H54 (cell line): ENCODE measurements around the gene SNAPC4.

Source experiments
- DNase-seq: peaks from one replicate; pipeline ENCODE4 v3.0.0; 2011; ENCODE audit warnings: low spot score, mixed read lengths; ENCODE audit not compliant: insufficient read length
- FAIRE-seq: peaks from 3 replicates; lab custom pipeline; 2011; peaks lifted over from hg19 to GRCh38; lab: Jason Lieb, UNC
- POLR2A ChIP-seq: IDR thresholded peaks from 2 replicates; pipeline ENCODE4 v1.6.1; 2011; ENCODE audit warnings: low read depth, mild to moderate bottlenecking, low read length

Gene SNAPC4

DNA sequence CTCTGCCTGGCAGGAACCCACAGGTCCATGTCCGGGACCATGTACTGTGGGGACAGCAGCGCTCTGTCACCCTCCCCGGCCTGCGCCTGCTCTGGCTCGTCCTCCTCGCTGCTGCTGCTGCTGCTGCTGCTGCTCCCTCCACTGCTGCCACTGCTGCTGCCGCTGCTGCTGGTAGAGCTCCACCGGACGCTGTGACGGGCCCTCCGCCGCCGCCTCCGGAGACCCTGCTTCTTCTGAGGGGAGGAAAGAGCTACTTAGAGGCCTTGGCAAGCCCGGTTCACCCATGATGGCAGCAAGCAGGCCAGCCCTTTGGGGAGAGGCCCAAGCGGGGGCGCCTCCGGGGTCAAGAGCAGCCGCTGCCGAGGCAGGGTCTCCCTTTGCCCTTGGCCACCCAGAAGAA is 16.5 kb downstream of the SNAPC4 start:
- DNase-seq (no peak), FAIRE-seq (no peak)
- TF ChIP-seq POLR2A = no peak

DNA sequence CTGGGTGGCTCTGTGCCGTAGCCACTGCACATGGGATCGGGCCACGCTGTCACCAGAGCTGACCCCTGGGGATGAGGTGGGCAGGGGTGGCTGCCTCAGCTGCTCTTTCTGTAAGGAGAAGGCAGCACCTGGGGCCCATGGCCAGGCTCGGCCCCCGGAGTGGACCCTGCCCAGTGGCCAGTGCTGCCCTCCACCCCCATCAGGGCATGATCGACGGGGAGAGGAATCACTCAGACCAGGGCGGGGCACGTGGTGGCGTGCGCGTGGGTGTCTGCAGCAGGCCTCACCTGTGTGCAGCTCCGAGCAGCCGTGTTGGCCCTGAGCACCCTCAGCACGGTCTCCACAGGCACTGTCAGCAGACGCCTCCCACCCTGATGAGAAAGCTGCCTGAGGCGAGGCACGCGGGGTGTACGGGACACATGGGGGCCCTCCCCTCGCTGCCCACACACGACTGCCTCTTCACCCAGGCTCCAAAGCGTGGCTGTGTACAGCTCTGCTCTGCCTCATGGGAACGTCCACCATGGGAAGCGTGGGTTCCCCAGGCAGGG is 17.9 kb downstream of the SNAPC4 start:
- no peak for TF ChIP-seq POLR2A
- FAIRE-seq = no peak
- DNase-seq = no peak

DNA sequence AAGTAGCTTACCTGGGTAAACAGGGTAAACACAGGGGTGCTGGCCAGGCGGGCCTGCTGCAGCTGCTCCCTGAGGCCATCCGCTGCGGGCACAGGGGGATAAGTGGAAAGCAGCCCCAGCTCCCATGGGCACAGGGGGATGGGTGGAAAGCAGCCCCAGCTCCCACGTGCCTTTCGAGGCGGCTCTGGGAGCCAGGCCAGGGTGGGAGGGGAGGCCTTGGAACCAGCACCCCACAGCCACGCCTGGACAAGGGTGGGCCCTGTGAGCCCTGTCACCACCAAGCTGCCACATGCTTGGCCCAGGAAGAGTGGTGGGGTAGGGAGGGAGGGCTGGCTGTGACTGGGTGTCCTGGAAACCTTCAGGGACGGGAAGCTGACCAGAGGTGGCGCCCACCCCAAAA is 18.7 kb downstream of the SNAPC4 start:
- FAIRE-seq (no peak), DNase-seq (no peak)
- TF ChIP-seq POLR2A = no peak

DNA sequence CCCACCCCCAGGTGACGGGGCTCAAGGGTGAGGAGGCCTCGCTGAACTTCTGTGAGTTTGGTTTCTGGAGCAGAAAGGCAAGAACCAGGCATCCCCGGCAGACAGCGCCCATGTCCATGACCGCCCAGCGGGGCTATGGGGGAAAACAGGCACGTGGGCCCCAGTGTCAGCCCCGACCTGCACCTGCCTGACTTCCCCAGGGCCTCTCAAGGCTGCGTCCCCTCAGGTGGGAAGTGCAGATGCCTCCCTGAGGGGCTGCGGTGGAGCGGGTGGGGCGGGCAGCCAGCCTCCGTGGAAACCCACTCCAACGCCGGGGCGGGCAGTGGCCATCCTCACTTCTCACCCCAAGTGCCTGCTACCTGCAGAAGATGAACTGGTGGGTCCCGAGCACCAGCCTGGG is 19.6 kb downstream of the SNAPC4 start:
- DNase-seq (no peak), FAIRE-seq (no peak)
- no peak for TF ChIP-seq POLR2A

DNA sequence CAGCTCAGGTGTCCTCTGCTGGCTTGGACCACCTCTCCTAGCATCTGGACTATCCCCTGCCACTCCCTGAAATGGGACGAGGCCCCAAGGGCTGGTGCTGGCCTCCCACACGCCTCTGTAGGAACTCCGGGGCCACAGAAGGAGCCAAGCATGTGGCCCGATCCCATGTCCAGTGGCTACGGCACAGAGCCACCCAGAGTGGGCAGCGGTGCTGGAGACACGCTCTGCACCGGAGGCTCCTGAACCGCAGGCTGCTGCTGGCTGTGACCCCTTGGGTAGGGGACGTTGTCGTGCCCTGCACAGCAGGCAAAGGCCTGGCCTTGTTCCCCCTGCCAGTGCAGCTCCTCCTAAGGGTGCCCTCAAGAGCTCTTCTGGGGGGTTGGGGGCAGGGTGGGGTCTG is 20.1 kb downstream of the SNAPC4 start:
- DNase-seq = no peak
- no peak for FAIRE-seq
- TF ChIP-seq POLR2A = no peak

DNA sequence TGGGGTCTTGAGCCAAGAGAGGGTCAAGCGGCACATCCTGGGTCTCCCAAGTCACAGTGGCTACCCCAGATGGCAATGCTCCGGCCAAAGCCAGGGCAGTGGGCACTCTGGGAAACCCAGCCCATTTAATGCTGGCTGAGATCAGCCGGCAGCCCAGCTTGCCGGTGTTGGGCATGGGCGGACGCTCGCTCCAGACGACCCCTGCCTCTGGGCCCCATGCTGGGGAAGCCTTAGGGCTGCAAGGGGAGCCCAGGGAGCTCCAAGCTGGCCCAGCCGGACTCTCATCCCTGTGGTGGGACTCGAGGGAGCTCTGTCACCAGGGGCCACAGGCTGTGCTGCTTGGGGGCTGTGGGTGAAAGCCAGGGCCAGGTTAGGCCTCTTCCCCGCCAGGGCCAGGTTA is 20.6 kb downstream of the SNAPC4 start:
- DNase-seq (no peak), FAIRE-seq (no peak)
- no peak for TF ChIP-seq POLR2A

DNA sequence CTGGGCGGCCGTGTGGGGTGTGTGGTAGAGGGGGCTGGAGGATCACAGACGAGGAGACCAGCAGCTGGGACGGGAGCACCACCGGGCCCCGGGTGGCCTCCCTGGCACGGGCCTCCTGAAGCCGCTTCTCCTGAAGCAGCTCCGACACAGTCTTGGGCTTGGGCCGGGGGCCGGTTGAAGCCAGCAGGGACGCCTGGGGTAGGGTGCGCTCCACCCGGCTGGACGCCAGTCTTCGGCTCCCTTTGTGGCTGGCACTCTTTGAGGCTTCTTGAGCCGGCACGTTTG is 21.0 kb downstream of the SNAPC4 start:
- no peak for TF ChIP-seq POLR2A
- FAIRE-seq = no peak
- DNase-seq = no peak

DNA sequence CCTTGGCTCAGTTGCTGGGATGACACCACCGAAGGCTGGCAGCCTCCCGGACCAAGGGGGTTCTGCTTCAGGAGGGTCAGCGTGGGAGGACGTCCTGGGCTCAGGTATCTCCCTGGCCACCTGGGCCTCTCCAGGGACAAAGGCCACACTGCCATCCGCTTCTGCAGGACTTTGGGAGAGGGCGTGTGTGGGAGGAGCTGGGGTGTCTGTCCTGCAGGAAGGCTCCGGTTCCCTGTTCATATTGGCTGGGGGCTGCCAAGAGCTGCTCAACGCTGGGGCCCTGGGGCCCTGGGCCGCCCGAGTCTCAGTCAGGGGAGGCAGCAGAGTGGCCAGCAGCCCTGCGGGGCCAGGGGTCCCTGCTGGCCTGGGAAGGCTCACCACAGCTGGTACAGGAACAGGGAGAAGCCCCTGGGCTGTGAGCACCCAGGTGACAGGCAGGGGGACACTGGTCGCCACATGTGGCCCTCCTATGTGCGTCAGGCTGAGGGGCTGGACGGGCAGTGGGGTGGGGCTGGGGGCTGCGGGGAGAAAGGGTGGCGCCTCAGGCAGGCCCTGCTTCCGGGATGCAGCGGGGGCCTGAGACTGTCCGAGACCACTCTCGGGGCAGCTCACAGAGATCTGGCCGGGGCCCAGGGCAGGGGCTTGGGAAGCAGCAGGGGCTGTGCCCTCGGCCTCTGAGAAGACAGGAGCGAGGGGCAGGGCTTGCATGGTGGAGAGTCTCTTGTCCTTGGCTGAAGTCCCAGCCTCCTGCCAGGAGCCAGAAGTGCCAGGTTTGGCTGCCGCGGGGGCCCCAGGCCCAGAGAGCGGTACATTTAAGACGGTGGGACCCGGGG is 21.6 kb downstream of the SNAPC4 start:
- TF ChIP-seq POLR2A = no peak
- no peak for FAIRE-seq
- no peak for DNase-seq

DNA sequence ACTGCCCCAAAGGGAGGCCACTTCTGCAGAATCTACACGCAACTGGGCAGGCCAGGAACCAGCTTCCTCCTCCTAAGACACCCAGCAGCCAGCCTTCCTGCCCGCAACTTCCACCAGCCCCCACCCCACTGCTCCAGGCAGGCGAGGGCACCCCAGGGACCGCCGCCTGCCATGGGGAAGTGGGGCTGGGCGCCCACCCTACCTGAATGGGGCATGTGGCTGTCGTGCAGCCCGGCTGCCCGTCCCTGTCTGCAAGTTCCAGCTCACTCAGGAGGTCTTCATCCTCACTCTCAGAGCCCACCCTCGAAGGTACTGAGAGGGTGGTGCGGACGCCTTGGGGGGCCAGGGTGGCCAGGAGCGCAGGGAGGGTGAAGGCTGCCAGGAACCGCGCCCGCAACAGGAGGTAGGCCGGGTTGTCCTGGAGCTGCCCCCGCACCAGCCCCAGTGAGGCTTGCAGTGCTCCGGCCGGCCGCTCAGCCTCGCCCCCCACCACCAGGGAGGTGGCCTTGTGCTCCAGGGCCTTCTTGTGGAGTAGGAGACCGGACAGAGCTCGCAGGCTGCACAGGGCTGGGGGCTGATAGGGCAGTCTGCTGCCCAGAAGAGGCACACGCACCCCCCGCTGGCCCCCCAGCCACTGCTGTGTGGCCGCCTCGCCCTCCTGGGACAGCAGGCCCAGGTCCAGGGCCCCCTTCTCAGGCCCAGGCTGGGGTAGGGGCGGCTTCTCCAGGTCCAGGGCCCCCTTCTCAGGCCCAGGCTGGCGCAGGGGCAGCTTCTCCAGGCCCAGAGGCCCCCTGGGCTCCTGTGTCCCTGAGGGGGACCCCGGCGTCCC is 22.4 kb downstream of the SNAPC4 start:
- DNase-seq (no peak), FAIRE-seq (no peak)
- no peak for TF ChIP-seq POLR2A

DNA sequence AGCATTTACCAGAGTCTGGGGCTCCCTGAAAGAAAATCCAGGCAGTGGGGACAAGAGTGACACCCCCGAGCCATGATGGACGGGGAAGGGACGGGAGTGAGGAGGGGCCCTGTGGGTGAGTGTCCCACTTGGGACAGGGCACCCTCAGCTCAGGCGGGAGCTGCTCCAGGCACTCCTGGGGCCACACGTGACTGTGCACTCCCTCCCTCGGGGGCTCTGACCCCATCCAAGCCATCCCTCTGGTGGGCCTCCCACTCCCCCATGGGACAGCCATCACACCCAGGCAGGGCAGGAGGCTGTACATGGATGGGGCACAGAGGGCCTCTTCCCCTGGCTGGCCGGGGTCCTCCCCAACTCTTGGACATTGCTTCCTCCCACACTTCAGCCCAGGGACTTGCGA is 23.5 kb downstream of the SNAPC4 start:
- no peak for FAIRE-seq

DNA sequence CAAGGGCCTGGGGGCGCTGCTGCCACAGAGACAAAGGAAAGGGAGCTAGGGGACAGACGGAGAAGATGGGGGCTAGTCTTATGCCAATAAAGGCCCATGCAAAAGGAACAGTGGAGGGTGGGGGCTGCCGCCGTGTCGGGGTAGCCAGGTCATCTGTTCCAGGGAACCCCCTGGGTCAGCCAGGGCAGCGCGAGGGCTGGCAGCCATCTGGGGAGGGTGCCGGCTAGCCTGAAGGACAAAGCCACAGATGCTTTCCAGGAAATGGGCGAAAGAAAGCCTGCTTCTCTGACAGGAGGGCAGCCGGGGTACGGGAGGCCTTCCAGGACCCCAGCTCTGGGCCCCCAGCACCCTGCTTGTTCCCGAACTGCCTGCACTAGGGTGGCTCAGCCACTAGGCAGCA is 24.9 kb downstream of the SNAPC4 start:
- FAIRE-seq (no peak), DNase-seq (no peak)
- no peak for TF ChIP-seq POLR2A

More for the DNA sequence above, 23.5 kb downstream of the SNAPC4 start:
- no peak for DNase-seq
- no peak for TF ChIP-seq POLR2A

DNA sequence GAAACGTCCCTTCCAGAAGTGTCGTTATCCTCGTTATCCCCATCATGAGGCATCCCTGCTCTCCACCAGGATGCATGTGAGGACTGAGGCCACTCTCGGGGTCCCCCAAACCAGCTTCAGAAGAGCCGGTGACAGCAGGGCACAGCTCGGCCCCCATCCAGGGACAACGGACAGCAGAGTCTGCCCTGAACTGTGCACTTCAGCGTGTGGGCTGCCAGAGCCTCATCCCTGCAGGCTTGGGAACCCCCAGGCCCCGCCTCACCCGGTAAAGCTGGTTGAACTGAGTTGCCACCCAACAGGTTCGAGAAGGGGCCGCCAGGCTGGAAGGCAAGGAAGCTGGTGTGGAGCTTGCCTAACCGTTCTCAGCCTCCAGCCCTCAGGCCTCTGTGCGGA is 25.8 kb downstream of the SNAPC4 start:
- no peak for TF ChIP-seq POLR2A
- no peak for DNase-seq
- FAIRE-seq = no peak

DNA sequence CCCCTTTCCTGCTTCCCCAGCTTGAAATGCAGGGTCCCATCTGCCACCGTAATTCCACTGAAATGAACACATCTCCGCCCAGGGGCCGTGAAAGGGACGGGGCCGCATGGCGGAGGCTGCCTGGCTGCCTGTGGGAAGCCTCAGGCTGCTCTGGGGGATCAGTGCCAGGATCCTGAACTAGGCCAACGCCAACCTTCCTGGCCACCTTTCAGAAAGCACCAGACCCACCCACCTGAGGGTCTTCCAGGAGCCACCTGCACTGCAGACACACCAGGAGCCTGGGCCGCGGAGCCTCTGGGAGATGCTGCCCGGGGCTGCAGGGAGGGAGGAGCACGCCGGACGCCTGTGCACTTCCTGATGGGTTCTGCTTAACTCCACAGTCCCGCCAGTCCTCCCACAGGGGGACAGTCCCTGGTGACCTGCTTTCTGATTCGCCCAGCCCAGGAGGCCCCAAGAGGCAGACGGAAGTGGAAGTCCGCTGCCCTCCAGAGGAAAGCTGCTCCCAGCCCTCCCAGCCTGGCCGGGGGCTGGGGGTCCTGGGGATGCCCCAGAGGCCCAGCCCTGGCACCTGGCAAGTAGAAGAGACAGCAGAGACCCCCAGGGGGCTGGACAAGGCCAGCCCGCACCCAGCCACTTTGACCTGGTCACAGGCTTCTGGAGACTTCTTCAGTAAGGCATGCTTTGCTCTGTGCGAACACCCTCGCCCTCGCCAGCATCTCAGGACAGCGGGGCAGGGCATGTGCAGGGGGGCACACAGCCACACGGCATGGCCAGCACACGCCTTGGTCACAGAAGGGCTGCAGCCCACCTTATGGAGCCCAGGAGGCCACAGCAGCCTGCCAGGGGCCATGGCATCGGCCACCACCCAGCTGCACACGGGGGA is 26.4 kb downstream of the SNAPC4 start, which contains the start of gene CARD9:
TSS of gene CARD9 (minus strand) at position 370 of the 883 bp plus-strand sequence. CDS start 1,591 bp downstream, outside the sequence.
- DNase-seq (no peak), FAIRE-seq (no peak)
- no peak for TF ChIP-seq POLR2A
